Stimulated activated CD8-positive, alpha-beta memory T cell treated with anti-CD3 and anti-CD28 coated beads, Interleukin-4, amount 100 ng/mL, for 24 hours (primary cell): ENCODE results near the gene ZFP57.

ENCODE experiments used
- DNase-seq: peaks from one replicate; pipeline ENCODE4 v3.0.0-alpha.2; 2020; ENCODE audit warnings: low read depth

Gene ZFP57

DNA sequence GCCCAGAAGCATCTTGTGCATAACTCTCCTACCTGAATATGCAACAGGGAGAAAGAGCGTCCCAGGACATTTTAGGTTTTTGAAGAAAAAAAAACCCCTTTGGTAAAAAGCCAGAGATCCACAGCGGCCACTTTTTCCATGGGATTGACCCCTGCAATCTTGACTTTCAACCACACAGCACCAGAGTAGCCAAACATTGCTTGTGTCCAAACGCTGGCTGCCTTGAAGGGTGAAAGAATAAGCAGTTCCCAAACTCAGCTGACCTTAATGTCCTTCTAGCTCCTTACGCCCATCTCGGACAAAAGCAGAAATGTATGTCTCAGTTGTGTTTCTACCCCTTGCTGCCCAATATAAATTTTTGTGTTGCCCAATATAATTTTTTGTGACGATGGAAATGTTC, 25.3 kb downstream of the ZFP57 start:
- DNase-seq = no peak

DNA sequence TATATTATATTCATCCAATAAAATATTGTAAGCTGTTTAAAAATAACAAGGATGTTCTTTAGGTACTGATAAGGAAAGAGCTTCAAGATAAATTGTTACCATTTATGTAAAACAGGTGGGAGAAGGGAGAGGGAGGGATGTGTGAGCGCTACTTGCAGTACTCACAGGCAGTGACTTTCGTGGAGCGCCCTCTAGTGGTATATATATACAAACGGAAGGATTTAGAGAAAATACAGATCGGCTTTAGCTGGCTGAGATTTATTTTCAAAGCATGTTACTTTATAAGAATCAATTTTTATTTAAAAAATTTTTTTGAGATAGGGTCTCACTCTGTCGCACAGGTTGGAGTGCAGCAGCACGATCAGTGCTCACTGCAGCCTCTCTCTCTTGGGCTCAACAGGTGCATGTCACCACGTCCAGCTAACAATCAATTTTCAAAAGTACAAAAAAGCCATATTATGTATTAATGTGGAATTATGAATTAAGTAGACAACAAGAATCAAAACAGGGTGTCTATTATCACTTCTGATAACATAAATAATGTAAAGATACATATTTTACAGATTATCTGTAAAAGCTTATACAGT, 27.4 kb downstream of the ZFP57 start:
- peak; percentile 7 for DNase-seq

DNA sequence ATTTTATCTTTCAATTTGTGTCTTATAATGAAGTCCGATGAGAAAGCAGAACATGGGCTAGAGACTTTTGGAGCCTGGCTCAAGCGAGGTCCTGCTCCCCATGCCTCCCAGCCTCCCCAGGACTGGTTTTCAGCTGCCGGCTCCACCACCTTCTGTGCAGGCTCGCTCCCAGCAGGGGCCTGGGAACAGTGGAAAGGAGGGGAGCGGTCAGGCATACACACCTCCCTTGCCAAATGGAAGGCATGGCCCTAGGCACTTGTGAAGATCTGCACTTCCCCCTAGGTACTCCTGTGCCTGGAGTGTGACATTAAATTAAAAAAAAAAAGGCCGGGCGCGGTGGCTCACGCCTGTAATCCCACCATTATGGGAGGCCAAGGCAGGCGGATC, 28.8 kb downstream of the ZFP57 start:
- DNase-seq = no peak

DNA sequence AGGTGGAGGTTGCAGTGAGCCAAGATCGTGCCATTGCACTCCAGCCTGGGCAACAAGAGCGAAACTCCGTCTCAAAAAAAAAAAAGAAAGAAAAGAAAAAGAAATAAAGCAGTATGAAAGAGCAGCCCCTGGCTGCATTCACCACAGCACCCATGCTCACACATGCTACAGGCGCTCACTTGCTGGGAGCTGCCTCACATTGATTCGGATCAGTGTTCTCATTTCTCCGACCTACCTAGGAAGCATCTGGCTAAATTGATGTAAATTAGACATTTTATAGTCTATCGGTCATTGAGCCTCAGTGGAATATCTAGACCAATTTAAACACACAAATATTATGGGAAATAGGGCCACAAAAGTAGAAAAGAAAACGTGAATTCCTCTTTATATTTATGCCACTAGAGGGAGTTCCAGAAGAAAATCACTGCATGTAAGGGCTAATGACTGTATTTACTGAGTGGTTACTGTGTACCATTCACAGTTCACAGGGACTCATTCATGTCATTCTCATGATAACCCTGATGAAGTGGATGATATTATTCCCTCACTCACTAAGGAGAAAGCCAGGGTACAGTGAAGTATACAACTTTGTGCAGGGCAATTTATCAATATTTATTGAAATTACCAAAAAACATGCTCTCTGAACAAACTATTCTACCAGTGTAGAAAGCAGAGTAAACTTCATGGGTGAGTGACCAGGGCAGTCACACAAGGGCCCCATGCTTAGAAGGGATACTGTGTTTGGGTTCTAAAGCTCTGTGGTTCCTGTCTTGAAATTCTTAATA, 29.3 kb downstream of the ZFP57 start:
- DNase-seq = no peak

DNA sequence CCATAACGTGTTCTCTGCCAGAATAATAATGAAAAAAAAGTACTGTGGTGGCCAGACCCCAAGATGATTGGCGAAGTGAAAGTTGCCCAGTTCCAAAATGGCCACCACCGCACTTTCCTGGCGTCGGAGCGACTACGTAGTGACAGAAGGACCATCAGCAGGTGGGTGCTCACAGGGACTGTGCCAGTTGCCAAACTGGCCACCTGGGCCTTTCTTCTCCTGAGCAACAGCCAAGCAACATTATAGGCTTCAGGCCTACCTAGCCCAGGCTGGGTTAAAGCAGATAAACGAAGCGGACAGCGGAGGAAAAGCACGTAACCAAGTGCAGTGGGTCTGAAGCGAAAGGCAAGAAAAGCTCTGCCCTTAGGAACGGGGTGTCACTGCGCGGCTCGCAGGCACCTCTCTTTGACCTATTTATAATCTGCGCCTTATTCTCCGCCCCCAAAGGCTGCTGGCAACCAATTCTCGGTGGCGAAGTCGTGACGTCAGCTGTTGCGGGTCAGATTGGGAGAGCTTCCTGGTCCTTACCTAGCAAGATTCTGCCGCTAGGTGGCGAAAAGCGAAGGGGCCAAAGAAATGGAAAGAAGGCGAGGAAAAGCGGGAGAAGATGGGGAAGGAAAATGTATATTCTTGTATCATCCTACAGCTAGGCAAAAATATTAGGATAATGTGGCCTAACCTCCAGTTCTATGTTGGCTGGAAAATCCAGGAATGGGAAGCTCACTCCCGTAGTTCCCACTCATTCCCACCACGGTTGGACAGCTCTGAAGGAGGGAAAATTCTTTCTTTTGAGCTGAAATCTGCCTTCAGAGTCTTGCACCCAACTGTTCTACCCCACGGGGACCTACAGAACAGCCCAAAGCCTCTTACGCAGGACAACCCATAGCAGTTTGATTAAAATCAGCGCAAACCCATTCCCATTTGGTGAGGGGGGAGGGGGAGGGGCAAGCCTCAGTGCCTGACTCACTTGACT, 31.0 kb downstream of the ZFP57 start:
- DNase-seq = peak; percentile 95

DNA sequence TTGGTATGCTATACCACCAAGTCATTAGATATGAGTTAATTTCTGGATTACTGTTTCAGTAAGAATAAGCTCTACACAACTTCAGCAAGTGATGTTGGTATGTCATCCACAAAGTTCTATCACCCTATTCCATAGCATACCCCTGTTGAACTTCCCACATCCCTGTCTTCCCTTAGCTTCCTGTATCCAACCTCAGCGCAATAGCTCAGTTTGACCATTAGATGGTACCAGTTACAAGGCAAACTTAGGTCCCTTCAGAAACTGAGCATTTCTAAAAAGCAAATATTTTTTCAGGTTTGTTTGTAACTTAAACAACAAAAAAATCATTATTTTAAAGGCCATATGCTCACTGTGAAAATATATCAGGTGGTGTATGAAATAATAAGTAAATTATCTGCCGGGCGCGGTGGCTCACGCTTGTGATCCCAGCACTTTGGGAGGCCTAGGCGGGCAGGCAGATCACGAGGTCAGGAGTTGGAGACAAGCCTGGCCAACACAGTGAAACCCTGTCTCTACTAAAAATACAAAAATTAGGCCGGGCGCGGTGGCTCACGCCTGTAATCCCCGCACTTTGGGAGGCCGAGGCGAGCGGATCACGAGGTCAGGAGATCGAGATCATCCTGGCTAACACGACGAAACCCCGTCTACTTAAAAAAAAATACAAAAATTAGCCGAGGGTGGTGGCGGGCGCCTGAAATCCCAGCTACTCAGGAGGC, 32.9 kb downstream of the ZFP57 start:
- DNase-seq = no peak

DNA sequence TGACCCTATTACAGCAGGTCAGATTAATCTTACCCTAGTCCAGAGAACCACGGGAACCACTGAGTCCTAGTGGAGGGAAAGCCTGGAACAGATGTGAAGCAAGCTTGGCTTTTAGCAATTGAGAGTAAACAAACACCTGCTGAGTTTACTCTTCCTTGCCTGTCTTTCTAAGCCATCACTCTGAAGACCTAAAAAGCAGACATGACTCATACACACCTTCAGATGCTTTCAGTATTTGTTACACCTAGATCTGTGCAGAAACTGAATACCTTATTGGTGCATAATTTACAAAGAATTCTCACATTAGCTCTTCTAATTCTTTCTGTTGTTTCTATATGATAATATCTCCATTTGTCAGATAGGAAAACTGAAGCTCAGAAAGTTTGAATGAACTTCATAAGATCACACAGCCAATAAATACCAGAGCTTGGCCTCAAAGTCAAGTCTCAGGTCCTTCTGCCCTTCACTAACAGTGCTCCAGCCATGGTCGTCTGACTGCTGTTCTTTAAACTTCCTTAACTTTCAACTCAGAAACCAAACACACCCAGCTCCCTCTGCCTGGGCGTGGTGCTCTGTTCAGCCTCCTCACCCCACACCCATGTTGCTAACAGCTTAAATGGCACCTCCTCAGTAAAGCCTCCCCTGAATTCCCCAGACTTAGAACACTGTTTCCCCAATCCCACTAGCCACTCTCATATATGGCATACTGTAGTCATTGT, 39.4 kb downstream of the ZFP57 start:
- no peak for DNase-seq

DNA sequence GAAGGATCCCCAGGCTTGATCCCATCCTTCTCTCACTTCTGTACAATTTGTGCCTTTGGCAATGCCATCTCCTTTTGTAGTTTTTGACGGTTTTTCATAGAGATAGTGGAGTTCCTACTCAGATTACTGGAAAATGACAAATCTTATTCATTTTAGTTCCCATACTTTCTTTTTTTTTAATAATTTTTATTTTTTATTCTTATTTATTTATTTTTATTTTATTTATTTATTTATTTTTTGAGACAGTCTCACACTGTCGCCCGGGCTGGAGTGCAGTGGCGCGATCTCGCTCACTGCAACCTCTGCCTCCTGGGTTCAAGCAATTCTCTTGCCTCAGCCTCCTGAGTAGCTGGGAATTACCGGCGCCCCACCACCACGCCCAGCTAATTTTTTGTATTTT, 43.7 kb downstream of the ZFP57 start:
- DNase-seq = no peak

DNA sequence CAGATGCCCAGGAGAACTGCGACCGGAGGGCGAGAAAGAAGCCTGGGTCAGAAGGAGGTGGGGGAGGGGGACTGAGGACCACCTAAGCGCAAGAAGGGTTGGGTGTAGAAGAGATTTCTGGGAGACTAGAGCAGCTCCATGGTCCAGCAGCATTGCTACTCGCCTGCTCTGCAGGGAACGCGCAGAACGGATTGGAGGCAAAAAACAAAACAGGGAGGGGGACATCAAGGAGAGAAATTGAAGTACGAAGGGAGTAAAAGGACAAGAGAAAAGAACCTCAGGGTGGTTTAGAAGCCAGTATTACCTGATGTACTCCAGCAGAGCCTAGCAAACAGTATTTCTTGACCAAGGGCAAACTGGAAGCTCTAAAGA, 47.4 kb downstream of the ZFP57 start:
- DNase-seq = no peak

DNA sequence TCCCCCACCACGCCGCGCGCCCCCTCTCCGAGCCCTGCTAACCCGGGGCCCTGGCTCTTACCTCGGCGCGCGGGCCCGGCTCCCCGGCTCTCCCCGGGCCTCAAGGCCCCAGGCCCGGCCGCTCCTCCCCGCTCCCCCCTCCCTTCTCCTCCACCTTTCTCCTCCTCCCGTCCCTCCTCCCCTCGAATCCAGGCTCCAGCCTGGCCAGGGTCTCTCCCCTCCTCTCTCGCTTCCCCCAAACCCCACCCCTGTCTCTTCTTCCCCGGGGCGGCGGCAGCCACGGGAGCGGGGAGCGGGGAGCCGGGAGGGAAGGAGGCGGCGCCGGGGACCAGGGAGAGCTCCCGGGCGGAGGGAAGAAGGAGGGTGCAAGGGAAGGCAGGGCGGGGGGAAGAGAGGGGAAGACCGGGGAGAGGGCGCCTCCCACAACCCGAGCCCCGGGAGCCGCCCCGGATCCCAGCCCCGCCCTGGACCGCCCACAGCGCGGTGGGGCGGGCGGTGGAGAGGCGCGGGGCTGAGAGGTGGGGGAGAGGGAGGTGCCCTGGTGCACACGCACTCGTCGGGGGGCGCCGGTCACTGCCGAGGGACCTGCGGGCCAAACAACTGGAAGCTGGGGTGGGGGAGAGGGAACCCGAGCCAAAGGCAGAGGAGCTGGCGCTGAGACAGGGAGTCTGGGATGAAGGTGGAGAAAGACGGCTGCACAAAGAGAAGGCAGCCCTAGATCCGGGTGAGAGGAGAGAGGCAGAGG, 48.0 kb downstream of the ZFP57 start, which contains the start of gene GABBR1:
GABBR1 (minus strand) TSS at position 395 of the 745 bp plus-strand sequence. CDS start 798 bp downstream, outside the sequence.
- peak; percentile 55 for DNase-seq

DNA sequence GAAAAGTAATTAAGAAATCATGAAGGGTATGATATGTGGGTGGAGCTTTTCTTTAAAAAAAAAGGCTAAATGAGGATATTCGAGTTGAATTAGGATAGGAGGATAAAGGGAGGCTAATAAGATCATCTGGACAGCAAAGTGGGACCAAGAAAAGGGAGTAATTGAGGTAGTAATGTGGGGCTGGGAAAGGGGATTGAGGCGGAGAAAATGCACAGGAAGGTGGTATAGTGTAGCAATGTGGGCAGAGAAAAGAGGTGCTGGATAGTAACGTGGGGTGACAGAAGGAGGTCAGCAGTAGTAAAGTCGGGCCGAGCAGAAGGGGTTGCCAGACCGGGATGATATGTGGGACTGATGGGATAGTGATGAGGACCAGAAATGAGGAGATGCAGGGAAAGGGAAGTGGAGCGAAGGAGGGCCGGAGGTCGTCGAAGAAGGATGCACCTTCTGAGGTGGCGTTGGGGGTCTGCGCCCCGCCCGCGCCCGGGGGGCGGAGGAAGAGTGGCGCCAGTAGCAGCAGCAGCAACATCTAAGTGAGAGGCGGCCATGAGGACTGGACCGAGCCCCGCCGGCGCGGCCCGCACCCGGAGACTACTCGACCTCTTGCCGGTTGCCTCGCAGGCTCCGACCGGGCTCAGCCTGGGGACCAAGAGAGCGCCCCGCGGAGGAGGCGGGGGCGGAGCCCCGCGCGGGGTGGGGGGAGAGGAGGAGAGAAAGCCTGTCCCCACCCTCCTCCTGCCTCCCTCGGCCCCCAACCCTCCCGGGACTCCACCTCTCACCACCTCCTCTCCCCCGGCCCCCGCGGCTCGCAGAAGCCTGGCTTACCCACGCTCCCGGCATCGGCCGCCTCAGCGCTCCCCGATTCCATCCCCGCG, 48.9 kb downstream of the ZFP57 start:
- no peak for DNase-seq

DNA sequence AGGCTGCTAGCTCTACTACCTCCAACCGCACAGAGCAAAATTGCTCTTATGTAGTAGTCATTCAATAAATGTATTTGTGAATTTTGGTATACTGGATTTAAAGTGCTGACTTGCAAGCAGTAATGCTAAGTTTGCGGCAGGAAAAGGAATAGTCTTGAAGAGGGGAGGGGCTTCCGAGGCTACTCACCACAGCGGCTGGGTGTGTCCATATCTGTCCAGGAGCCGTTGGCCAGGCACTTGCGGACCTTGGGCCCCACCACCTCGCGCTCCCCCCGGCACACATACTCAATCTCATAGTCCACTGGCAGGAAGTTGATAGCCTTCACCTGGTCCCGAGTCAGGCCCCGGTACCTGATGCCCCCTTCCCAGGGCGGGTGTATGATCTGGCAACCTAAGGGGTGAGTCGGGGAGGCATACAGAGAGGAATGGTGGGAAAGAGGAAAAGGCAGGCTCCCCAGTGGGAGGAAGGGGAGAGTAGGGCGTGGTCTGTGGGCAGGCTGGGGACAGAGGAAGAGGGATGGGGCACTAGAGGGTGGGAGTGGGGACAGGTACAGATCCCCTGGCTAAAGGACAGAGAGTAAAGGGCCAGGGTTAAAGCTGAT, 49.6 kb downstream of the ZFP57 start:
- DNase-seq = no peak

DNA sequence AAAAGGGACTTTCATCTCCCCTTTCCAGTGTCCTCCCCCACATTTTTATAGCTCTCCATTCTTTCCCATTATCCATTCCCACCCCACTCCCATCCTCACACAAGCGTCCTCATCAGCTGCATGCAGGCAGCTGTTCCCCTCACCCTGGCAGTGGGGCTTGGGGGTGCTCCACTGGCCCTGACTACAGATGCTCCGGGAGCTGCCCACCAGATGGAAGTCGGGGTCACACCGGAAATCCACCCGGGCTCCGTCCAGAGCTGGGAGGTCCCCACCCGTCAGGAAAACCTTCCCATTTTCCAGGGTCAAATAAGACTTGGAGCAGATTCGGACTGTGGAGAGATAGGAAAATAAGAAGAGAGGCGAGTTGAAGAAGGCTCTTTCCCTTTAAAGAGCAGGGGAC, 50.6 kb downstream of the ZFP57 start:
- no peak for DNase-seq

DNA sequence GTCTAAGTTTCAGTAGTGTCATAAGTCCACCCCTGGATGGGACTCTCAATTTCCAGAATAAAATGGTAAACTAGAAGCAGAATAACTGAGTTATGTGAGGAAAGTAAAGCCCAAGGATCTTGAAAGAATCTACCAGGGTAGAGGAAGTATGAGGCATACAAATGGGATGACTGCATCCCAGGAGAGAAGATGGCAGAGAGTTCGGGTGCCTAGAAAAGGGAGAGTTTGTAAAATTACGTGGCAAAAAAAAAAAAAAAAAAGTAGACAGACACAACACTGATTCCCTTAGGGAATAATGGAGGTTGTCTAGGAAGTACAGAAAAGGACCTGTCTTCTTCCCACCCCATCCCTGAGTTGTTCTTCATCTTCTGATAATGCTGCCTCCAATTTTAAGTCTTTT, 51.4 kb downstream of the ZFP57 start:
- no peak for DNase-seq

DNA sequence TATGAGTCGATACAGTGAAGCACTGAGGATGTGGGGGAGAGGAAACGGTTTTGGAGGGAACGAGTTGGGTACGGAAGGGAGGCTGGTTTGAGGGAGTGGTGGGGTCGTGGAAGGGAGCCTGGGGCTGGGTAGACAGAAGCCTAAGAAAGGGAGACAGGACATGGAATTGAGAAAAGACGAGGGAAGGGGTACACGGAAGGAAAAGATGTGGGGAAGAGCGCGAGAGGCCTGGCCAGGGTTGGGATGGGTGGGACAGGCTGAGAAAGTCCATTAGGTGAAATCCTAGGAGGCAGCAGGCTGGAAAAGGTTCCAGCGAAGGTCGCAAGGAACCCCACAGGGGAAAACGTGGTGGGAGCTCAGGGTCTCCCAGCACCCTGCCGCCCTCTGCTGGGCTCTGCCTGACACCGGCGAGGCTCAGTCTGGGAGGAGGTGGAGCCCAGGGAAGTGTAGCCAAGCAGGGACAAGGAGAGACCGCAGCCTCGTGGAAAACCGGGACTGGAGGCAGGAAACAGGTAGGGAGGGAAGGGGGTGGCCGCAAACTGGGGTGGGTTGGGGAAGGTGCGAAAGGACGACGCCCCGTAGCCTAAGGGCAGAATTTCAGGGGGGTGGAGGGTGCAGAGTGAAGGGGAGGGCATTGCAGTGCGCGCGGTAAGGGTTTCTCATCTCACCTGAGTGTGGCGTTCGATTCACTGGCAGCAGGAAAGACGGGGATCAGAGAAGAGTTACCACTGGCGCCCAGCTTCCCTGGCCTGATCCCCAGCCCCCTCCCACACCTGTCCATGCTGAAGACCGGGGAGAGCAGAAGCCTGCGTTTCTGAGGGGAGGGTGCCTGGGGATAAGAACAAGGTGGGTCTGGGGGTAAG, 52.3 kb downstream of the ZFP57 start:
- no peak for DNase-seq

DNA sequence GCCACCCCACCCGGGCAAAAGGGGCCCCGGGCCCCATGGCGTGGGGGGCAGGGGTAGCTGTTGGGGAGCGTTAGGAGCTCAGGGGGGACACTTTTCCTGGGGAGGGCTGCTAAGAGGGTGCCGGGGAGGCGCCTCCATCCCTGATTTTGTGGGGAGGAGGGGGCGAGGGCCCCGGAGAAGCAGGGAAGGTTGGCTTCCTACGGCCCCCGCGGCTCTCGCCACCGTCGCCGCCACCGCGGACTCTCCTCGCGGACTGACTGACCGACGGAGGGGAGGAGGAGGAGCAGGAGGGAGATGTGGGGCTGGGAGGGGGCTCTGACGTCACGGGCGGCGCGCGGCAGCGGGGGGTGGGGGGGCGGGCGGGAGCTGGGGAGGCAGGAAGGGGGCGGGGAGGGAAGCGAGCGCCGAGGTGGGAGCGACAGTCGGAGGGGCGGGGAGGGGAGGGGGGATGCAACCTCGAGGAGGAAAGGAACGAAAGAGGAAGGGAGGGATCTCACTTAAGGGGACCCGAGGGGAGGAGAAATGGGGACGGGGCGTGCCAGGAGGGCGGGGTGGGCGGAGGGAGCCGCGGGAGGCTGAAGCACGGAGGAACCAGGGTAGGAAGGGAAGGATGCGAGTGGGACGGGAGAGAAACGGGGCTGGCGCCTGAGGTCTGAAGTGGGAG, 53.1 kb downstream of the ZFP57 start:
- DNase-seq = no peak

DNA sequence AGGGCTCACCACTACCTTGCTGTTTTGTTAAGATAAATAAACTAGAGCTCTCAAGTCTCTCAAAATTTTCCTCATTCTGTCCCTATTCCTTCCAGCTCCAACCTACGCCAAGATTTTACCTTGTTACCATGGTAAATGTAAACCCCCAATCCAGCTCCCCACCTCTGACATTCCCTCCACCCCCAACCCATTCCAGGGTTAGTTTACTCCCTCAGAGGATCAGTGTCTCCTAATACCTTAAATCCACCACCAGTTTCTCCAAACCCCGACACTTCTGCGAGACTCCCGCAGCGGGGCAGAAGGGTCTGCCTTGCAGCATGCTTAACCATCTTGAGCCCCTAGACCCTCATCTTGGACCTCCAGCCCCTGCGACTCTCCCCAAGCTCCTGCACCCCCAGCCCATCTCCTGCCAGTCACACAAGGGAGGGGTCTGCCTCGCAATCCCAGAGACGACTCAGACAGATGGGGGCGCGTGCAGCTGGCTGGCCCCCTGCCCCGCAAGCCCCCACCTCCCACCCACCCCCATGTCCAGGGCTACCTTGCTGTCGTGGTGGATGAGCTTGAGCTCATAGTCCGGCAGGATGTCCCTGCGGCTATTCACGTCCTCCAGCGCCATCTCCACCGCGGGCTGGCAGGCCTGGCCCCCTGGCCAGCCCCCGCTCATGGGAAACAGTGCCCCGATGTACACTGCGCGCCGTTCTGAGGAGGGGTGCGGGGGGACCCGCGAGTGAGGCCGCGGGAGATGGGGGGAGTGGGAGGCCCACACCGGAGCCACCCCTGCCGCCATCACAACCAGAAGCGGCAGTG, 53.8 kb downstream of the ZFP57 start:
- DNase-seq = no peak
